ENCODE data around the gene PC.

Gene PC

DNA sequence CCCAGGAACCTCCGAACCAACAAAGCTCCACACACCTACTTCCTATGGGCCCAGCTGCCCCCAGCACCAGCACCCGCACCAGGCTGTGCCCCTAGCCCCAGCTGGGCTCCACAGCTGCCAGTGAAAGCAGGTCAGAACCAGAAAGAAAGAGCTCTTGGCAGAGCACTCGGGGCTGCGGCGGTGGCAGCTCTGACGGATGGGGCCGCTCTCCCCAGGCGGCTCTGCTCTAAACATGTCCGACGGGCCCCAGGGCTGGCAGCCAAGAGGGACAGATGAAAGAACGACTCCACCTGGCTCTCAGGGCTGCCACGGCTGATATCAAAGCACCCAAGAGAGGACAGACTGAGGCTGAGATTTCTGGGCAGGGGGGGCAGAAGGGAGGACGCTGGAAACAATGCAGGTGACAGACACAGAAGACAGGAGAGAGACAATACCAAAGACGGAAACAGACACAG lies 75.6 kb downstream of the PC start:
- no peak for DNase-seq

DNA sequence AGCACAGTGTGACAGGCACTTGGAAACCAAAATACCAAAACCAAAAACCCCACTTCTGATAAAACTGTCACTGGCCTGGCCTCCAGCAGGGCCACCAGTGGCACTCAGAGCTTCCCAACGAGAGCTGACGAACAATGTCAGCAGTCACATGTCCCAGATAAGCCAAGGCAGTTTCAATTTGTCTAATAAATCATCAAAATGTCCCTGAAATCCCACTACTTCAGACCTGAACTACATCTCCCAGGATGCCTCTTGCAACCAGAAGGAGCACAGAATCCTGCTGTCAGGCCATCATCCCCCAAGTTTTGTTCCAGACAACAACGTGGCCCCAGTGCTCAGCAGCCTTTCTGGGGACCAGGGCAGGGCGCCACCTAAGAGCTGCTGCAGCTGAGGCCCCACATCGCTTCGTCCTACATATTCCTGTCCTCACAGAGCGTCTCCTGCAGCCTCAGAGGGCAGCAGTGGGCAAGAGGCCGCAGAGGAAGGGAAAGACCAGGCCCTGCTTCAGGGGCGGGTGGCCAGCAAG lies 76.2 kb downstream of the PC start:
- DNase-seq = no peak

DNA sequence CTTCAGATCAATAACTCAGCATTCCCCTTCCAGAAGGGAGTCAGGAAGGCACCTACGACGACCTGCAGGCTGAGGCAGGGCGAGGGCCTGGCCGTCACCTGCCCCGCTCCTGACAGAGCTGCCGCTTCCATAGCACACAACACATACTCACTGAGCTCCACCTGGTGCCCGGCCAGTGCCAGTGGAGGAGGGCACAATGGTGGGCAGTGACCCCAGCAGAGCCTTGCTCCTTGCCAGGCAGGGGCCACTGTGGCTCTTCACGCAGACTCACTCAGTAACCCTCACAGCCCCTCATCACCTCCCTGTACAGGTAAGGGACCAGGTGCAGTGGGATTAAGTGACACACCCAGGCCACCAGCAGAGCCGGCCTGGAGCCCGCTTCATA lies 76.7 kb downstream of the PC start:
- DNase-seq = no peak

DNA sequence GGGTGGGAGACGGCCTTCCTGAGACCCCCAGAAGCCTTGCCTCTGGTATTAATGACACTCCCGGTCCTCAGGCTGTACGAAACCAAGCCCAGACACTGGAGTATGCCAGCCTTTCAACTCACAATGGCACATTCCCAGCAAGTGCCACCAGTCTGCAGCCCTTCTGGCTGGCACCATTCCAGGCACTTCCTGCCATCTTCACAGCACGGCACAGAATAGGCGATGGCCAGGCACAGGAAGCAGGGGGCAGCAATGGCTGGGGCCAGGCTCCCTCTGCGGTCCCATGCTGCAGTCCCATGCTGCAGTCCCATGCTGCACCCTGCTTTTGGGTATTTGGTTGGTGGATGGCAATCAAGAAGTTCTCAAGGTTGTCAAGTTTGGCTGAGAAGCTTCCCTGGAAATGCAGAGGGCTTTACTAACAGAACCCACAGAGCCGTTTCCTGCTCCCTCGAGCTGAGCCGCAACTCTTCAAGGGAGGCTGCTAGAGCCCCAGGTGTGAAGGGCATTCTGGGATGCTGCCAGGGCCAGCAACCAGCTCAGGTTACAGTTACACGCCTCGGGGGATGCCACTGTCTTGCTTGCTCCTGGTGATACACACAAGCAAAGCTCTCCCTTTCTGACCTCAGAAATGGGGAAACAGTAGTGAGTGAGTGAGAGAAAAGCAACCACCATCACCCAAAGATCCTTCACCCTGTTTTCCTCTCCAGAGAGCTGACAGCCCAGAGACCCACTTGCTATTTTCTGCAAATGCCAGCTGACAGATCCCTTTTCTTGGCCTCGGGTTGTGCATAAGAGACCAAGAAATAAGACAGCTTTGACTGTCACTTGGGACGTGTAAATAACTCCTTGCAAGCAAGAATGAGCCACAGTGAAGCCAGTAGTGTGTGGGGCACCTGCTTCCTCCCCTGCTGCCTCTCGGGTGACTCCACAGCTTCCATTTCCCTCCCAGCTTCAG lies 77.4 kb downstream of the PC start:
- DNase-seq = no peak

DNA sequence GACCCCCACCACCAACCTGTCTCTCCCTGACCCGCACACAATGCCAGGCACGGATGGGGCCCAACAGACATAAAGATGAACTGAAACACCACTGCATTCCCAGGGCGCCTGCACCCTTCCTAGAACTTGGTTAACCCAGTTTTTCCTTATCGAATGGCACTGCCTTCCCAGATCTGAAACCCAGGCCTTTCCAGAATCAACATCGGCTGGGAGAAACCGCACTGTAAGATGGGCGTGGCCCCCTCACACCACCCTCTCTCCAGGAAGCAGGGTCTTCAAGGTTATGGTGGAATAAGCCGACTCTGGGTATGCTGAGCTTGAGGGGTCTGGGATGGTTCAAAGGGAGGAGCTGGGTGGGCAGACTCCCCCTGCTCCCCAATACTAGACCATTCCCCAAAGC lies 78.2 kb downstream of the PC start:
- DNase-seq = no peak

DNA sequence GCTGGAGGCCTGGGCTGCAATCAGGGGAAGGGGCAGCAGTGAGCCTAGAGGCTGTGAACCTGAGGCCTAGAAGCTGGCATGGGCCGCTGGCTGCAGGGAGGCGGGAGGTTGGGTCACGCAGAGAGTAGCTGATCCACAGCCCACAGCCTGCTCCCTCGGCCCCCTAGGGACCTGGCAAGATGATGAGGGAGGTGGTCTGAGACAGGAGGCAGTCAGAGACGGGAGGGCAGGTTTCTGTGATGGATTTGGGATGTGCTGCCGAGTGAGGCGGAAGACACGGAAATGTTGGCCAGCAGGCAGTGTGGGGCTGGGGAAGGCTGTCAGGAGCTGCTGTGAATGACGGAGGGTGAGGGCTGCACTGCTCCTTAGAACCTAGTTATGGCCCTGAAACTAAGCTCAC lies 78.6 kb downstream of the PC start:
- DNase-seq = no peak

DNA sequence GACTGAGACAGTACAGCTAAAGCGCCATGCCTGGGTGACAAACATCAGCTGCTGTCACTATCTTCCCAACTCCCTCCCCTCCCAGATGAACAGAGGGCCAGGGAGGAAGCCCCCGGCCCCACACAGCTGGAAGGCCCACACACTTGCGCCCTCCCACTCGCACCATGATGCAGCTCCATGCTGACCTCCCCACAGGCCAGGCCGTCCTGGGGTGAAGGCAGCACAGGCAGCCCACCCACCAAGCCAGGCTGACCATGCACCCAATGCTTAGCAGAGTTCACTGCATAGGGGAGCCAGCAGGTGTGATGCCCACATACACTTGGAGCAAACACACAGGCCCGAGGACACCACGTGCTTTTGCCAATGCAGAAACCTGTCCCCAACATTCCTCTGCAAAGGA lies 79.2 kb downstream of the PC start:
- no peak for DNase-seq

DNA sequence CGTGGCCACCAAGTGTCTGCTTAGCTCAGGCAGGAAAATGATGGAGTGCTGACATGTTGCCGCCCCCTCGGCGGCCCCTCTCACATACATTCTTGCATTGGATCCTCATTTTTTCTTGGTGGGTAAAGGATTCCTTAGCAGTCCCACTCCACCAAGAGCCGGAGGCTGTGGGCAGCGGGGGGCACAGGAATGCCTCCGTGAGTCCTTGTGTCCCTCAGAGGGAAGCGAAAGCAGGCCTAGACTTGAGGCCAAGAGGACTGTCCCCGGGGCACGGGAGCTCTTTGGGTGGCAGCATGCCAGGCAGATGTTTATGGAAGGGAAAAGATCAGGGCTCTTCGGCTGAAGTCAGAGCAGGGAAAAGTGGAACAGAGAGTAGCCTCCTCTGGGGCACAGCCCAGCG lies 79.7 kb downstream of the PC start:
- DNase-seq = no peak

DNA sequence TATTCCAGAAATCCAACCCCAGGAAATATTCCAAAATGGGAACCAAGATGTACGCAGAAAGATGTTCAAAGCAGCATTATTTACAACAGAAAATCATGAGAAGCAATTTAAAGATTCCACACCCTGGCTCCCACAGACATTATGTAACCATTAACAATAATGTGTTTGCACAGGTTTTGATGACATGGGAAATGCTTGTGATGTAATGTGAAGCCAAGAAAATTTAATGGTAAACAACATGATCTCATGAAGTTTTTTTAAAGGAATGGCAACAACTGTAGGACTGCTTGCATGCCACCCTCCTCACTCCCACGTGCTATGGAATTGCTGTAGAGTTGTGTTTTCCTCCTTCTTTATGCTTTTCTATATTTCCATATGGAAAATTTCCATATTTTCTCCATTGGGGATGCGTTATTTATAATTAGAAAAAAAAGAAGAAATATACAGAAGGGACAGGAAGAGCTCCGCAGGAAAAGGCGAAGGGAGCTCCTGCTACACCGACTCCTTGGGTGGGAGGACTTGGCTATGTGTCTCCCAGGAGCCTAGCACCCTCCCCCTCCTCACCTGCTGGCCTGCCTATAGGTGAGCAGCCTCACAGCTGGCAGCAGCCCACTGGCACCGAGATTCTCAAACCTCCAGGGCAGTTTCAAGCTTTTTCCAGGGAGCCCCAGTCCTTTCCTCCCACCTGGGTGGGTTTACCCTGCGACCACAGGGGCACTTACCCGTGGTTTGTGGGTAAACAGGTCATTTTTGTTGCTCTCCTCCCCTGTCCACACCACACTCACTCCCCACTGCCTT lies 80.4 kb downstream of the PC start:
- no peak for DNase-seq

DNA sequence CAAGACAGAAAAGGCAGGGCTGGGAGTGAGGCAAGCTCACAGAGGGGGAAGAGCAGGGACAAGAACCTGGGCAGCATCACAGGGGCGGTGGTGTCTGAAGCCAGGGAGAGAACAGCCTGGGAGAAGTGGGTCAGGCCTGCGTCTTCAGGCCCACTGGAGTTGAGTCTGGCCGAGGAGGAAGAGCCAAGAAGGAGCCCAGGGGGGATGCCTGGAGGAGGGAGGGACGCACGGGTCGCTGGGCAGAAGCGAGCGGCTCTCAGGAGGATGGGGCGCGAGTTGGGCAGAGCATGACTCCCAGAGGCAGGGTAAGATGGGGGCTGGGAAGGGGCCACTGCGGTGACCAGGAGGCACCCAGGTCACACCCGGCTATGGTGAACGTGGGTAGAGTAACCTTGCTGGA lies 82.8 kb downstream of the PC start:
- DNase-seq = no peak

DNA sequence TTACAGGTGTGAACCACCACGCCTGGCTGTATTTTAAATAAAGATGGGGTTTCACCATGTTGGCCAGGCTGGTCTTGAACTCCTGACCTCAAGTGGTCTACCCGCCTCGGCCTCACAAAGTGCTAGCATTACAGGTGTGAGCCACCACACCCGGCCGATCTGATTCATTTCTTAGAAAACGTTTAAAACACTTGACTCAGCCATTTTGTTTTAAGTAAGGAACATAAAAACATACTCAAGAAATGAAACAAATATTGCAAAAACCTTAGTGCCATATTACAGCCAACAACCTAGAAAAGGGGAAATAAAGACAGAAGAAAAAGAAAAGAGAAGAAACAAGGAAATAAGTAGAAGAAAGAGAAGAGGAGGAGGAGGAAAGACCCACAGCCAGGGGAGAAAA lies 84.0 kb downstream of the PC start:
- no peak for DNase-seq

DNA sequence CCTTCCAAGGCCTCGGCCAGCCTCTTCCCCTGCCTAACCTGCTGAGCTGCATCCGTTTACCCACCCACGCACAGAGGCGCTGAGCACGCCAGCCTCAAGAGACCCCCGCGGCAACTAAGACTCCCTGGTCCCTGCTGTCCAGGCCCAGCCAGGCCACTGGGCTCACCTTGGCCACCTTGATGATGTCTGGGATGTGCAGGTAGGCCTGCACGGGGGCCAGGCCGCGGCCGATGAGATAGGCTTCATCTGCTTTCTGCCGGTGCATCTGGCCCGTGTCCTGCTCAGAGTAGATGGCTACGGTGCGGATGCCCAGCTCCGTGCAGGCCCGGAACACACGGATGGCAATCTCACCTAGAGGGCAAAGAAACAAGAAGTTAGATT lies 86.7 kb downstream of the PC start:
- DNase-seq = no peak

DNA sequence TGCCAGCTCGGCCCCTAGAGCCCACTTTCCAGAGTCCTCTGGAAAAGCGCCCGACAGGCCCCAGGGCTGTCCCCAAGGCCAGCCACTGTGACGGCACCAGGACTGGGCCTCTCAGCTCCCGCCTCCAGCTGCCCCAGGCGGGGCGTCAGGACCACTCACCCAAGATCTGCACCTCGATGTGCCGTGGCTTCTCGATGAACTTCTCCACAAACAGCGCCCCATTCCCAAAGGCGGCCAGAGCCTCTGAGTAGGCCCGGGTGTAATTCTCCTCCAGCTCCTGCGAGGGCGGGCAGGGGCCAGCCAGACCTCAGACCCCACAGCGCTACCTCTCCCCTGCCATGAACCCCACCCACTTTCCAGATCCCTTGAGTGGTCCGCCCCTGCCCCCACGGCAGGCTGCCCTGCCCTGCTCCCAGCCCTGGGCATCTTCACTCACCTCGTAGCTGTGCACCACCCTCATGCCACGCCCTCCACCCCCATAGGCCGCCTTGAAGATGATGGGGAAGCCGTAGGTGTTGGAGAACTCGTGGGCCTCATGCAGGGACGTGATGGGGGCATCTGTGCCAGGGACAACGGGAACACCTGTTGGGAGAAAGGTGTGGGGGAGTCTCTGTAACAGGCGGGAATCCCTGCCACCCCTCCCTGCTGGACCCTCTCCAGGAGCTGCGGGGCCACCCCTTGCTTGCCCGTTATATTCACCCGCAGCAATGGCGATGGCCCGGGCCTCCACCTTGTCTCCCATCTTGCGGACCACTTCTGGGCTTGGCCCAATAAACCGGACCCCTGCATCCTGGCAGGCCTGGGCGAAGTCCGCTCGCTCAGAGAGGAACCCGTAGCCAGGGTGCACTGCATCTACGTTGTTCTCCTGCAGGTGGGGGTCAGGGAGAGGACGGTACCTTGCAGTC lies 87.3 kb downstream of the PC start:
- DNase-seq = no peak

DNA sequence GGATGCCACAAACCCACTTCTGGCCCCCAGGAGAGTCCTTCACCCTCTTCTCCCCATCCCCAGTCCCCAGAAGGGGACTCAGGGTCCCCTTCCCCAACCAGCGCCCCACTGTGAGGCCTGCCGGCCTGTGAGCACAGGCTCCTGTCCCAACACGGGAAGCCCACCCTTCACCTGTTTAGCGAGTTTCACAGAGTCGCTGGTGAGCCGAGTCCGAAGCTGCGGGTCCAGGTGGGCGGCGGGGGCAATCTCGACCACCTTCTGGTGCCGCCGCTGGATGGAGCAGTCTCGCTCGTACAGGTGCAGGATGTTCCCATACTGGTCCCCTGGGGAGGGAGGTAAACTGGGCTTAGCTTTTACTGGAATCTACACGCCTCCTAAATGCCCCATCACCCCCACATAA lies 88.1 kb downstream of the PC start:
- DNase-seq = no peak

DNA sequence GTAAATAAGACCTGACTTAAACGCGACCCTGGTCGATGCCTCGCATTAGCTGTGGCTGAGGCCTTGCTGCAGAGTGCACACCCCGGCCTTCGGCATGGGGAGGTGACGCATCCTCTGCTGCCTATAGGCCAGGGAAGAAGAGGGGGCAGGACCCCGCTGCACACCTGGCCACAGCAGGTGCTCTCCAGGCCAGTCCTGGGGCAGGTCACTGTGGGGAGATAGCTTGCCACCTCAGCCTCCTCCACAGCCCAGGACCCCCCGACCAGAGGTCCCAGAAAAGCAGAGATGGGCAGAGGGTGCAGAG lies 88.7 kb downstream of the PC start:
- no peak for DNase-seq

DNA sequence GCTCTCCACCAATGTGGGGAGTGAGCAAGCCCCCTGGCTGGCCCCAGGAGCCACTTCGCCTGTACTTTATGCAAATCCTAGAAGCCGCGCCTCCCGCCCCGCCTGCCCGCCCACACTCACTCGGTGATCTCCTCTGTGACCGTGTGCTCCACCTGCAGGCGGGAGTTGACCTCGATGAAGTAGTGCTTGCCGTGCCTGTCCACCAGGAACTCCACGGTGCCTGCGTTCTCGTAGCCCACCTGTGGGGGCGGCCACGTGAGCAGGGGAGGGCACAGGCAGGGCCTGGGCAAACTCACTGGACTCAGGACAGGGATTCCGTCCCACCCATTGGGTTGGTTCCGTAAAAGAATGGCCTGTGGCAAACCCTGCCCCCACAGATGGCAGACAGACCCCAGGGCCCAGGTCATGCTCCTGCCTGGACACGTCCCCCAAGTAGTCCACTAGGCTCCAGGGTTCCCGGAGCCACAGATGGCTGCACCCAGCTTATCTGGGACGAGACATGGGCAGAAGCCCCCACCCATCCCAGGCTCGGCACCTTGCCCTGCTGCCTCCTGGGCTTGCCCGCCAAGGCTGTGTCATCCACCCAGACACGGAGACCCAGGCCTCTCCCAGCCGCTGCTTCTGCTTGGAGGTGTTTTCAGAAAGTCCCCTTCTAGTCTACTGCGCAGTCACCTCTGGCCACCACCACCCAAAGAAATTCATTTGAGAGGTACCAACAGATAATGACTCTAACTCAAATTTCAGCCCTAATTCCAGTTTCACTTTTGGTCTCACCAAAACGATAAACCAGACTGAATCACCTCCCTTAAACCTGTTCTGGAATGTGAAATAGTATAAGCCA lies 89.2 kb downstream of the PC start:
- peak; percentile 85 for DNase-seq

DNA sequence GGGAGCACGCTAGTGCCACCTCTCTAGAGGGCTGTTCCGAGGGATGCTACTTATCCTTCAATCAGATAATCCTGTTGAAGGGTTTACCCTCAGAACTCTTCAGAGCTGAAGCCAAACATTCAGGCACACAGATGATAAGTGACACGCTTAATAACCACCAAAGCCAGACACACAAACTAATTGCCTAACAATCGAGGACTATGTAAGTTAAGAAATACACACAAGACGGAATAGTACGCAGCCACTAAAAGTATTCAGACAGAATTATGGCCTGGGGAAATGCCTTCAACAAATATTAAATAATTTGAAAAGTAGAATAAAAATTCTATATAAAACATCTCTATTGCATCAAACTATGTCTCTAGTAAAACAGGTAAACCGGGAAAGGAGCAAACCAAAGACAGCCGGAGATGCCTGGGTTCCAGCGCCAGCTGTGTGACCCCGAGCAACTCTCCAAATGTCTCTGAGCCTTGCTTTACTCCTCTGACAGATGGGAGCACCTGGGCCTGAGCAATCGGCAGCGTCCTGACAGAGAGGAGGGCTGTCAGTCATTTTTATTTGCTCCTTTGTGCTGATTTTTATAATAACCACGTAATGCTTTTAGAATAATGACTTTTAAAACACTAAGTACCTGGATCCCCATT lies 90.0 kb downstream of the PC start:
- no peak for DNase-seq

DNA sequence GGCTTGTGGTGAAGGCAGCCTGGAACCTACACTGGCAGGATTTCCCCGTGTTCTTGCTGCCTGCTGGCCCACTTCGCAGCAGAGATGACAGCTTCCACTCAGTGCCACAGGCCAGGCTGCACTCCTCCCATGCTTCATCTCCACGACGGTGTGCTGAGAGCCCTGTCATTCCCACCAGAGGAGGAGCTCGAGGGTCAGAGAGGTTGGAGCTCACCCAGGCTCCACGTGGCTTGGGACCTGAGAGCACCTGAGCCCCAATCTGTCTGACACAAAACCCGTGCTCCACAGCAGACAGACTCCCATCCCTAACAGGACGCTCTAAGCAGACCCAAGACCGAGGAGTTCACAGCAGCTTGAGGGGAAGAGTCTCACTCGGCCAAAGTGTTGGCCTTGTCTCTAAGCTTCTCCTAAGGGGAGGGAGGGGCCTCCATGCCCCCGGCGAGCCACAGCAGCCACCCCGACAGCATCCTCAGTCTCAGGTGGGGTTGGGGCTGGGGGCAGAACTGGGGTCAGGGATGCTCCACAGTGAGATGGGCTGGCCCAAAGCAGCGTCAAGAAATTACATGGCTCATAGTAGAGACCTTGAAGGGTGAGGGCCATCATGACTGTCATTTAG lies 90.7 kb downstream of the PC start:
- no peak for DNase-seq

DNA sequence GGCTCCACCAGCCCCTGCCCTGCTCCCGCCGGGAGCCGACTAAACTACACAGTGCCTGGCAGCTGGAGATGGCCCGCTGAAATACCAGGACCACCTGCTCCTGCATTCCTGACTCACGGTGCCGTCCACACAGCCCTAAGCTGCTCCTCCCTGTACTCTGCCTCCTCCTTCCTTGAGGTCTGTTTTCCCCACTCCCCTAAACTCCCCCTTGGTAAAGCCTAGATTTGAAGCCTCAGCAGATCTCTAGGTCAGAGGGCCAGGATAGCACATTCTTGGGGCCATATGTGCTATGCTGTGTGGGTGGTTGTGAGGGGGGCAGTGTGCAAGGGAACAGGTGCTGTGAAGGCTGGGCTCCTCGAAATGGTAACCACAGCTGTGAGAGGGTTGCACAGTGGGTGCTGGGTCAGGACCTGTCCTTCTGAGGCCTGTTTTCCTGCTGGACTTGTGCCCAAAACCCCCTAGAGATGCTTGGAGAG lies 91.6 kb downstream of the PC start:
- no peak for DNase-seq

DNA sequence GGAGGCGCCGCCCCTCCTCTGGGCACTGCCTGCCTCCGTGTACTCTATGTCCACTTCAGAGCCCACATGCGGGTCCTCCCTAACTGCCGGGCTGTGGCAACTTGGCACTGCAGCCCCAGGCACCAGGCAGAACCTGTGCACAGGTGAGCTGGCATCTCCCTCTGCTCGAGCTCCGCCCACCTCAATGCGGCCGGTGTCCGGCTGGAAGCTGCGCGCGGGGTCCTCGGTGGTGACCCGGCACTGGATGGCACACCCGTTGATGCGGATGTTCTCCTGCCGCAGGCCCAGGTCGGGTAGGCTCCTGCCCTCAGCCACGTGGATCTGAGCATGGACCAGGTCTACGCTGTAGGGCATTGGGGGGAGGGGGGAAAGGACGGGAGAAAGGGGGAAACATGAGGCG lies 92.2 kb downstream of the PC start:
- no peak for DNase-seq

Measured in activated naive CD4-positive, alpha-beta T cell treated with Interleukin-2 at 50 U/mL for 16 hours (primary cell).